ENCODE results near the gene RTCB.

Gene RTCB

GRCh38 chr22:32414191-32414590 is 2.1 kb upstream of the RTCB start:
- Histone ChIP-seq H3K4me3 (ENCODE audit: insufficient read depth in 1 of 2, low read depth in 1 of 2, low read length in 2 of 2) (no peak overlapping the region), H3K18ac (ENCODE audit: low read depth in 1 of 2, low read length in 2 of 2) (no peak overlapping the region), H2BK15ac (ENCODE audit: low read depth, poor library complexity, severe bottlenecking) (no peak overlapping the region), H2BK120ac (ENCODE audit: low read depth, low read length) (no peak overlapping the region), H3K27me3 (ENCODE audit: control insufficient read depth in 1 of 2, insufficient read depth in 1 of 2, low read length in 2 of 2) (peaks cover 20 to 32% of the 10 kb centered on the region in 2 experiments), H2AK5ac (ENCODE audit: low read length, severe bottlenecking) (no peak overlapping the region), H3K4ac (ENCODE audit: low read depth in 1 of 2, low read length in 2 of 2) (no peak overlapping the region), H2AFZ (ENCODE audit: low read depth, low read length) (no peak overlapping the region), H2BK12ac (ENCODE audit: low read length in 2 of 2) (no peak overlapping the region), H3K4me2 (ENCODE audit: low read length, poor library complexity, severe bottlenecking) (no peak overlapping the region), H3K36me3 (ENCODE audit: control insufficient read depth in 1 of 2, insufficient read depth in 2 of 2, low read depth in 1 of 2, low read length in 2 of 2) (no peaks in the 10 kb centered on the region), H3K23ac (ENCODE audit: low read length in 2 of 2) (no peak overlapping the region), H3K9me3 (ENCODE audit: control insufficient read depth, low read length) (no peaks in the 10 kb centered on the region), H3K4me1 (ENCODE audit: control insufficient read depth, insufficient read depth, low read depth, low read length) (peaks cover 3% of the 10 kb centered on the region), H2BK5ac (ENCODE audit: low read depth, low read length, poor library complexity, severe bottlenecking) (no peak overlapping the region), H4K91ac (ENCODE audit: low read length) (no peak overlapping the region), H3K14ac (ENCODE audit: low read length in 2 of 2) (no peak overlapping the region), H3K79me1 (replicated peaks; ENCODE audit: low read length, poor library complexity, severe bottlenecking) (no peaks in the 10 kb centered on the region), H3K27ac (ENCODE audit: low read length, poor library complexity, severe bottlenecking) (no peak overlapping the region), H4K8ac (ENCODE audit: low read length) (no peak overlapping the region), H3K9ac (ENCODE audit: low read length) (no peak overlapping the region)
- DNase-seq: no peak
- 61% methylated on average over 7 of the region's 7 CpGs for WGBS

- Histone ChIP-seq H3K4me2 (ENCODE audit: low read length, poor library complexity, severe bottlenecking) (no peak overlapping the region), H3K27me3 (ENCODE audit: control insufficient read depth in 1 of 2, insufficient read depth in 1 of 2, low read length in 2 of 2) (peaks cover 16 to 32% of the 10 kb centered on the region in 2 experiments), H3K23ac (ENCODE audit: low read length in 2 of 2) (no peak overlapping the region), H3K27ac (ENCODE audit: low read length, poor library complexity, severe bottlenecking) (no peak overlapping the region), H3K18ac (ENCODE audit: low read depth in 1 of 2, low read length in 2 of 2) (no peak overlapping the region), H2BK12ac (ENCODE audit: low read length in 2 of 2) (no peak overlapping the region), H3K79me1 (replicated peaks; ENCODE audit: low read length, poor library complexity, severe bottlenecking) (no peaks in the 10 kb centered on the region), H3K36me3 (ENCODE audit: control insufficient read depth in 1 of 2, insufficient read depth in 2 of 2, low read depth in 1 of 2, low read length in 2 of 2) (peaks cover 0 to 3% of the 10 kb centered on the region in 2 experiments), H3K9ac (ENCODE audit: low read length) (no peak overlapping the region), H2AK5ac (ENCODE audit: low read length, severe bottlenecking) (no peak overlapping the region), H3K4ac (ENCODE audit: low read depth in 1 of 2, low read length in 2 of 2) (no peak overlapping the region), H2AFZ (ENCODE audit: low read depth, low read length) (no peak overlapping the region), H2BK120ac (ENCODE audit: low read depth, low read length) (no peak overlapping the region), H3K4me1 (ENCODE audit: control insufficient read depth, insufficient read depth, low read depth, low read length) (peaks cover 3% of the 10 kb centered on the region), H3K9me3 (ENCODE audit: control insufficient read depth, low read length) (no peaks in the 10 kb centered on the region), H2BK5ac (ENCODE audit: low read depth, low read length, poor library complexity, severe bottlenecking) (no peak overlapping the region), H4K91ac (ENCODE audit: low read length) (no peak overlapping the region), H3K14ac (ENCODE audit: low read length in 2 of 2) (no peak overlapping the region), H3K4me3 (ENCODE audit: insufficient read depth in 1 of 2, low read depth in 1 of 2, low read length in 2 of 2) (no peak overlapping the region), H2BK15ac (ENCODE audit: low read depth, poor library complexity, severe bottlenecking) (no peak overlapping the region), H4K8ac (ENCODE audit: low read length) (no peak overlapping the region)
- DNase-seq: peak; percentile 47
- WGBS: 81% methylated on average over 2 of the region's 2 CpGs
These were observed 1.7 kb upstream of the RTCB start for GRCh38 chr22:32413719-32414118.

GRCh38 chr22:32411402-32411801 is 645 bp downstream of the RTCB start:
- Histone ChIP-seq H2BK5ac (ENCODE audit: low read depth, low read length, poor library complexity, severe bottlenecking) (no peak overlapping the region), H3K27ac (ENCODE audit: low read length, poor library complexity, severe bottlenecking) (peak overlapping the region; percentile 62), H3K18ac (ENCODE audit: low read depth in 1 of 2, low read length in 2 of 2) (no peak overlapping the region), H2BK12ac (ENCODE audit: low read length in 2 of 2) (no peak overlapping the region), H2AK5ac (ENCODE audit: low read length, severe bottlenecking) (no peak overlapping the region), H3K79me1 (replicated peaks; ENCODE audit: low read length, poor library complexity, severe bottlenecking) (peaks cover 13% of the 10 kb centered on the region), H3K4me1 (ENCODE audit: control insufficient read depth, insufficient read depth, low read depth, low read length) (peaks cover 3% of the 10 kb centered on the region), H3K9ac (ENCODE audit: low read length) (peak overlapping the region; percentile 93), H3K14ac (ENCODE audit: low read length in 2 of 2) (no peak overlapping the region), H3K4me3 (ENCODE audit: insufficient read depth in 1 of 2, low read depth in 1 of 2, low read length in 2 of 2) (peak overlapping the region; percentile 73 to 93), H2BK120ac (ENCODE audit: low read depth, low read length) (no peak overlapping the region), H3K23ac (ENCODE audit: low read length in 2 of 2) (no peak overlapping the region), H3K36me3 (ENCODE audit: control insufficient read depth in 1 of 2, insufficient read depth in 2 of 2, low read depth in 1 of 2, low read length in 2 of 2) (peaks cover 8 to 26% of the 10 kb centered on the region in 2 experiments), H4K8ac (ENCODE audit: low read length) (no peak overlapping the region), H3K27me3 (ENCODE audit: control insufficient read depth in 1 of 2, insufficient read depth in 1 of 2, low read length in 2 of 2) (peaks cover under 1 to 10% of the 10 kb centered on the region in 2 experiments), H3K4me2 (ENCODE audit: low read length, poor library complexity, severe bottlenecking) (peak overlapping the region; percentile 87), H4K91ac (ENCODE audit: low read length) (no peak overlapping the region), H2BK15ac (ENCODE audit: low read depth, poor library complexity, severe bottlenecking) (no peak overlapping the region), H3K9me3 (ENCODE audit: control insufficient read depth, low read length) (no peaks in the 10 kb centered on the region), H3K4ac (ENCODE audit: low read depth in 1 of 2, low read length in 2 of 2) (no peak overlapping the region), H2AFZ (ENCODE audit: low read depth, low read length) (peak overlapping the region; percentile 60)
- peak; percentile 53 for DNase-seq
- 4% methylated on average over 11 of the region's 12 CpGs for WGBS

- Histone ChIP-seq H3K9ac (ENCODE audit: low read length) (peak overlapping the region; percentile 93), H4K91ac (ENCODE audit: low read length) (no peak overlapping the region), H3K4ac (ENCODE audit: low read depth in 1 of 2, low read length in 2 of 2) (no peak overlapping the region), H2BK5ac (ENCODE audit: low read depth, low read length, poor library complexity, severe bottlenecking) (no peak overlapping the region), H2AK5ac (ENCODE audit: low read length, severe bottlenecking) (no peak overlapping the region), H3K4me1 (ENCODE audit: control insufficient read depth, insufficient read depth, low read depth, low read length) (peaks cover 3% of the 10 kb centered on the region), H3K27ac (ENCODE audit: low read length, poor library complexity, severe bottlenecking) (no peak overlapping the region), H3K18ac (ENCODE audit: low read depth in 1 of 2, low read length in 2 of 2) (no peak overlapping the region), H3K9me3 (ENCODE audit: control insufficient read depth, low read length) (no peaks in the 10 kb centered on the region), H3K14ac (ENCODE audit: low read length in 2 of 2) (no peak overlapping the region), H3K4me2 (ENCODE audit: low read length, poor library complexity, severe bottlenecking) (peak overlapping the region; percentile 87), H3K27me3 (ENCODE audit: control insufficient read depth in 1 of 2, insufficient read depth in 1 of 2, low read length in 2 of 2) (peaks cover 0 to 9% of the 10 kb centered on the region in 2 experiments), H2AFZ (ENCODE audit: low read depth, low read length) (no peak overlapping the region), H2BK12ac (ENCODE audit: low read length in 2 of 2) (no peak overlapping the region), H3K4me3 (ENCODE audit: insufficient read depth in 1 of 2, low read depth in 1 of 2, low read length in 2 of 2) (peak overlapping the region in 1 of 2 experiments; percentile 93), H2BK120ac (ENCODE audit: low read depth, low read length) (no peak overlapping the region), H2BK15ac (ENCODE audit: low read depth, poor library complexity, severe bottlenecking) (no peak overlapping the region), H4K8ac (ENCODE audit: low read length) (no peak overlapping the region), H3K79me1 (replicated peaks; ENCODE audit: low read length, poor library complexity, severe bottlenecking) (peaks cover 14% of the 10 kb centered on the region), H3K23ac (ENCODE audit: low read length in 2 of 2) (no peak overlapping the region), H3K36me3 (ENCODE audit: control insufficient read depth in 1 of 2, insufficient read depth in 2 of 2, low read depth in 1 of 2, low read length in 2 of 2) (peaks cover 11 to 35% of the 10 kb centered on the region in 2 experiments)
- WGBS: 95% methylated on average over 2 of the region's 4 CpGs
- no peak for DNase-seq
These were observed 1.6 kb downstream of the RTCB start for GRCh38 chr22:32410459-32410858.

All from mesenchymal stem cell (in vitro differentiated cells and primary cell).